Omental fat pad (tissue), 4 donors: Measurements from ENCODE around the gene FAM3D. TPM values are rescaled to one million over a fixed set of nuclear protein-coding genes. Genes with fewer than 3 reads are reported as not detected.

ENCODE experiments used
- ATAC-seq: fragments of 150-250 bp; one replicate; pipeline ENCODE4 v1.9.1; 2016; ENCODE audit warnings: mild to moderate bottlenecking, moderate library complexity; ENCODE audit not compliant: low FRiP score
- DNase-seq: peaks from one replicate; pipeline ENCODE4 v3.0.0-alpha.2; 2019; ENCODE audit warnings: low spot score
- CTCF ChIP-seq, 3 donors: fragments of 450-650 bp; IDR thresholded peaks; one replicate each; pipeline ENCODE4 v1.5.1; 2016 to 2017; ENCODE audit warnings: antibody characterized with exemption in 3 of 3, mild to moderate bottlenecking in 3 of 3, moderate library complexity in 2 of 3
- total RNA-seq, 4 donors: library from RNA; depleted of rRNA; stranded (reverse); fragments of >200 nt; gene quantifications; one replicate each; pipeline ENCODE4 v1.1.0, GENCODE V29; 2016

Gene FAM3D
- total RNA-seq, 4 donors from 2014 or later = 2.2 TPM; not detected in 3

DNA sequence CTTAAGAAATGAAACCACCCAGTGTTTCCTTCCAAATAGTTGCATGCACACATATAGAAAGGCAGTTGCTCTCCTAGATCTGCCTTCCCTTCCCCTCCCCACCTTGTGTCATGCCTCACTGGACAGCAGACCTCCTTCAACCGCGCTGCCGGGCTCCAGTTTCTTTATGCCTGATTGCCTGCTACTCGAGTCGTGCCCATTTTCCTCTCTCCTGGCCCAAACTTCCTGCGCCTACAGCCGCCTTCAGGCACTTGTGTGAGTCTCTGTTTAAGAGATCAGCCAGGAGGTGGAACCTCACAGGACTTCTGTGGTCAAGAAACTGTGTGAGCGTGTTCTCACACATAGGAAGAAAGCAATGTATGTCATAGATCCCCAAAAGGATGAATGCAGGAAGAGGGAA, 80.6 kb downstream of the FAM3D start:
- no peak for DNase-seq
- TF ChIP-seq CTCF (IDR thresholded peaks at IDR 0.05) = no peak
- ATAC-seq = no peak

DNA sequence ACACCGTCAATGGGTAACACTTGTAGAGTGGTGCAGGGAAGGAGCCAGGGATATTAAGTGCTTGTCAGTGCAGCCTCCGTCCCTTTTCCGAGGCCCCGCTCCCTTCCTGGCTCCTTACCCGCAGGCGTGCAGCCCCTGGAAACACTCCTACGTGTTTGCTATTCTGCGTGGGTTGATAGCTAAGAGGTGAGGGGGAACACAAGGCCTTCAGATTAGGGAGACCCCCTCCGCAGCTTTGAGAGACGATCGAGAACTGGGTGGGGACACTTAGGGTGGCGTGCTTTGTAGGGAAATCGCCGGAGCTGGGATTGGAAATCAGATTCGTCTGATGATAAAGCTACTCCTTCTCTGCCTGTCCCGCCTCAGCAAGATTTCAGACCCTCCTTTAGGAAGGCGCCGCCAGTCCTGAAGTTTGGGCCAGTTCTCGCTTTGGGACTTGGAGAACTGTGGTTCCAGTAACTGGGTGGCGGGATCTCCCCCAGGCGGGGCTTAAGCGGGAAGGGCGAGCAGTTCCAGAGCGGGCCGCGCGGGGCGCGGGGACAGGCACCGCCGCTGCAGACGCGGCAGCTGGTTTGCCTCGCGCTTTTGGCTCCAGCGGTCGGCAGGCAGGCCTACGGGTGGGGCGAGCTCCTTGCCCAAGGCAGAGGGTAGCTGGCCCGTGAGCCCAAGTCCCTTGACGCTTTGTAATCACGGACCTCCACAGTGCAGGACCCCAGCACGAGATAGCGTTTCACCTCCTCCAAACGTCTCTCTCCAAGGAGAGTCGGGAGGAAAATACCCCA, 81.4 kb downstream of the FAM3D start:
- ATAC-seq (peak; percentile 92), DNase-seq (peak; percentile 38)
- TF ChIP-seq CTCF (IDR thresholded peaks at IDR 0.05) = peak in 1 of 3 donors; percentile 76

- no peak for TF ChIP-seq CTCF (IDR thresholded peaks at IDR 0.05)
- DNase-seq (no peak), ATAC-seq (no peak)
Observed at GRCh38 chr3:58584690-58585004, 81.9 kb downstream of the FAM3D start.

Other genes starting within 250 kb of the FAM3D start
- 10 to 100 TPM; 59.6 to 87.6 (median 74.0) TPM for gene PDHB, start 232.9 kb downstream of the FAM3D start, total RNA-seq
- gene KCTD6, start 174.7 kb downstream of the FAM3D start, total RNA-seq = 10 to 100 TPM; 11.9 to 17.2 (median 14.6) TPM
- gene ACOX2, start 129.6 kb downstream of the FAM3D start, total RNA-seq = 10 to 100 TPM; 10.4 to 26.8 (median 15.3) TPM
- 100 to 1,000 TPM in 1 of 4 donors, 10 to 100 TPM in 3; 26.4 to 165 (median 59.4) TPM for gene FAM107A, start 89.4 kb downstream of the FAM3D start, total RNA-seq